Activated T-cell treated with anti-CD3 and anti-CD28 coated beads, Interleukin-2, amount 50 U/mL, for 4 hours (primary cell): ENCODE data around the gene TAX1BP3. TPM values are rescaled to one million over a fixed set of nuclear protein-coding genes. Genes with fewer than 3 reads are reported as not detected.

Source experiments
- ATAC-seq, 2 donors: fragments of 200-7000 bp; cut with Tn5 transposase; one replicate each; pipeline ENCODE4 v1.10.0; 2021
- DNase-seq: peaks from one replicate; pipeline ENCODE4 v3.0.0-alpha.2; 2020
- H3K27me3 Mint-ChIP-seq: one replicate; pipeline ENCODE4 v1.8.0; 2021; ENCODE audit warnings: low read depth, mixed read lengths
- H3K36me3 Mint-ChIP-seq: one replicate; pipeline ENCODE4 v1.8.0; 2022; ENCODE audit warnings: mixed read lengths; ENCODE audit not compliant: insufficient read depth
- H3K4me1 Mint-ChIP-seq: one replicate; pipeline ENCODE4 v1.8.0; 2021; ENCODE audit warnings: low read depth, mixed read lengths
- H3K4me3 Mint-ChIP-seq: one replicate; pipeline ENCODE4 v1.8.0; 2021; ENCODE audit warnings: mild to moderate bottlenecking, moderate library complexity, mixed read lengths
- H3K9me3 Mint-ChIP-seq: one replicate; pipeline ENCODE4 v1.8.0; 2021; ENCODE audit warnings: mixed read lengths
- total RNA-seq, 3 donors: library from RNA; stranded (reverse); gene quantifications; one replicate each; pipeline ENCODE4 v1.2.1, GENCODE V29; 2021

Gene TAX1BP3
- total RNA-seq, 3 donors from 2014 or later, result 8.9 to 10.6 (median 9.2) TPM

DNA sequence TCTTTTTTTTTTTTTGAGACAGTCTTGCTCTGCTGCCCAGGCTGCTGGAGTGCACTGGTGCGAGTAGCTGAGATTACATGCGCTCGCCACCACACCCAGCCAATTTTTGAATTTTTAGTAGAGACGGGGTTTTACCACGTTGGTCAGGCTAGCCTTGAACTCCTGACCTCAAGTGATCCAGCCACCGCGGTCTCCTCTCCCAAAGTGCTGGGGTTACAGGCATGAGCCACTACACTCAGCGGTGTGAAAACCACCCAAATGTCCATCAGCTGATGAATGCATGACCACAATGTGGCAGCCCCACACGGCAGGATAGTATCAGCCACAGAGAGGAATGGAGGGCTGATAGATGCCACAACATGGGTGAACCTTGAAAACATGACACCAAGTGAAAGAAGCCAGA, 25.5 kb upstream of the TAX1BP3 start:
- H3K36me3 Mint-ChIP-seq, result peaks cover 6% of the 10 kb centered on the region
- ATAC-seq, result peak; percentile 28 to 47
- H3K9me3 Mint-ChIP-seq, result no peaks in the 10 kb centered on the region

DNA sequence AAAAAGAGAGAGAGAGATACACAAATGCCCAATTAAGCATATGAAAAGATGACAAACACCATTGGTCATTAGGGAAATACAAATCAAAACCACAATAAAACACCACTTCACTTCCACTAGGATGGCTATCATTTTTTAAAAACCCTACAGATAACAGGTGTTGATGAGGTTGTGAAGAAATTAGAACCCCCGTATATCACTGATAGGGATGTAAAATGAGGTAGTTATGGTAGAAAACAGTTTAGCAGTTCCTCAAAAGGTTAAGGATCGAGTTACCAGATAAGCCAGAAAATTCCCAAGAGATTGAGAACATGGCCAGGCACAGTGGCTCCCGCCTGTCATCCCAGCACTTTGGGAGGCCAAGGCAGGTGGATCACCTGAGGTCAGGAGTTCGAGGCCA, 24.8 kb upstream of the TAX1BP3 start:
- no peak for DNase-seq
- peak overlapping the region; percentile 38 for H3K4me3 Mint-ChIP-seq
- H3K9me3 Mint-ChIP-seq, result no peaks in the 10 kb centered on the region
- peaks cover 20% of the 10 kb centered on the region for H3K4me1 Mint-ChIP-seq
- no peak for ATAC-seq
- peaks cover 6% of the 10 kb centered on the region for H3K36me3 Mint-ChIP-seq
- no peaks in the 10 kb centered on the region for H3K27me3 Mint-ChIP-seq

More for the DNA sequence above, 25.5 kb upstream of the TAX1BP3 start:
- peak overlapping the region; percentile 81 for H3K4me3 Mint-ChIP-seq
- no peak for DNase-seq
- H3K27me3 Mint-ChIP-seq, result no peaks in the 10 kb centered on the region
- peaks cover 20% of the 10 kb centered on the region for H3K4me1 Mint-ChIP-seq

DNA sequence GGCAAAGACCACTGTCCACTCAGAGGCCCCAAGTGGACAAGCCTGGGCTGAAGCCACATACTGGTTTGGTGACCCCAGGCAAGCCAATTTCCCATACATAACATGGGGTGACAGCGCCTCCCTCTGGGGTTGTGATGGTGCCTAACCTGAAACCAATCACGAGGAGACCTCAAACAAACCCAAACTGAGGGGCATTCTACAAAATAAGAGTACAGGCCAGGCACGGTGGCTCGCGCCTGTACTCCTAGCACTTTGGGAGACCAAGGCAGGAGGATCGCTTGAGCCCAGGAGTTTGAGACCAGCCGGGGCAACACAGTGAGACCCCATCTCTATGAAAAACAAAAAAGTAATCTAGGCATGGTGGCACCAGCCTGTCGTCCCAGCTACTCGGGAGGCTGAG, 24.0 kb upstream of the TAX1BP3 start:
- Mint-ChIP-seq H3K4me3 (no peak overlapping the region), H3K27me3 (no peaks in the 10 kb centered on the region), H3K36me3 (peaks cover 6% of the 10 kb centered on the region), H3K4me1 (peaks cover 20% of the 10 kb centered on the region), H3K9me3 (no peaks in the 10 kb centered on the region)
- DNase-seq (no peak), ATAC-seq (no peak)

DNA sequence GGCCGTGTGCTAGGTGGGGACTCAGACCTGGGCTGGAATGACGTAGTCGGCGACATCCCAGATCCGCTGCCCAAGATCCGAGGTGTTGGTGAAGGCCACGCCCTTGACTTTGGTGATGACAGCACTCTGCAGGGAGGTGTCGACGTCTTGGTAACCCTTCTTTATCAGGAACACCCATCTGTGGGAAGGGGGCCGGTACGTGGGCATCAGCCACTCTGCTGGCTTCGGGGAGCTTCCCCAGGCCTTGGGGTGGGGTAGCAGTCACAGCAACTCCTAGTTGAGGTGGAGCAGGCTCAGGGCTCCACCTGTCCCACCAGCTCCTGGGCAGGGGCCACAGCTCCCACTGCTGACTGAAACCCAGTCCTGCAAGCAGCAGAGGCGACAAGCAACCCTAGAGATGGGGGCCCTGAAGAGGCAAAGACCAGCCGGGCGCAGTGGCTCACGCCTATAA, 23.3 kb upstream of the TAX1BP3 start:
- H3K27me3 Mint-ChIP-seq, result no peaks in the 10 kb centered on the region
- peaks cover 6% of the 10 kb centered on the region for H3K36me3 Mint-ChIP-seq
- H3K9me3 Mint-ChIP-seq, result no peaks in the 10 kb centered on the region
- ATAC-seq (no peak), DNase-seq (no peak)
- no peak overlapping the region for H3K4me3 Mint-ChIP-seq
- H3K4me1 Mint-ChIP-seq, result peaks cover 20% of the 10 kb centered on the region

DNA sequence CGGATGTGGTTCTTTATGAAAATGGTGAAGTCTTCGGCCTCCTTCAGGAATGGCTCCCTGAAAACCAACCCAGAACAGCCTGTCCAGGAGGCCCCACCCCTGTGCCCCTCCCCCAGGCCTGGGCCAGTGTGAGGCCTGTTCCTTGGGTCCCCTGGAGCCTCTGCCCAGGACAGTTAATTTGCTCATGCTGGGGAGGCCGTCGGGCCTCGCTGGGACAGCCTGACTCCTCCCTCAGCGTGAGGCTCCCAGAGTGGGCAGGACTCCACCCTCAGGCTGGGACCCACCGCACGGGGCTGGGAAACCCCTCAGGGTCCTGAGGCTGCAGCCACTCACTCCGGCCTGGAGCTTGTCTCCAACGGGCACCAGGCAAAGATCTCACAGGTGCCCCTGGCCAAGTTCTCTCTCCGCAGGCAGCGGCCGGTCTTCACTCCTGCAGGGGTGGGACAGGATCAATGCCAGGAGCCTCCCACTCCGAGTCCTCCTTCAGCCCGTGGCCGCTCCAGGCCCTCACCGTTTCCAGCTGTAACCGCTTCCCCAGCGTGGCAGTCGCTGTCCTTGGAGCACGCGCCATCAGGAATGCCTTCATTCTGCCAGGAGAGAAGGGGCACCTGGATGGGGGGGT, 21.8 kb upstream of the TAX1BP3 start:
- no peak overlapping the region for H3K4me3 Mint-ChIP-seq
- peaks cover 20% of the 10 kb centered on the region for H3K4me1 Mint-ChIP-seq
- H3K27me3 Mint-ChIP-seq, result no peaks in the 10 kb centered on the region
- ATAC-seq, result no peak
- peaks cover 6% of the 10 kb centered on the region for H3K36me3 Mint-ChIP-seq
- H3K9me3 Mint-ChIP-seq, result no peaks in the 10 kb centered on the region
- no peak for DNase-seq

DNA sequence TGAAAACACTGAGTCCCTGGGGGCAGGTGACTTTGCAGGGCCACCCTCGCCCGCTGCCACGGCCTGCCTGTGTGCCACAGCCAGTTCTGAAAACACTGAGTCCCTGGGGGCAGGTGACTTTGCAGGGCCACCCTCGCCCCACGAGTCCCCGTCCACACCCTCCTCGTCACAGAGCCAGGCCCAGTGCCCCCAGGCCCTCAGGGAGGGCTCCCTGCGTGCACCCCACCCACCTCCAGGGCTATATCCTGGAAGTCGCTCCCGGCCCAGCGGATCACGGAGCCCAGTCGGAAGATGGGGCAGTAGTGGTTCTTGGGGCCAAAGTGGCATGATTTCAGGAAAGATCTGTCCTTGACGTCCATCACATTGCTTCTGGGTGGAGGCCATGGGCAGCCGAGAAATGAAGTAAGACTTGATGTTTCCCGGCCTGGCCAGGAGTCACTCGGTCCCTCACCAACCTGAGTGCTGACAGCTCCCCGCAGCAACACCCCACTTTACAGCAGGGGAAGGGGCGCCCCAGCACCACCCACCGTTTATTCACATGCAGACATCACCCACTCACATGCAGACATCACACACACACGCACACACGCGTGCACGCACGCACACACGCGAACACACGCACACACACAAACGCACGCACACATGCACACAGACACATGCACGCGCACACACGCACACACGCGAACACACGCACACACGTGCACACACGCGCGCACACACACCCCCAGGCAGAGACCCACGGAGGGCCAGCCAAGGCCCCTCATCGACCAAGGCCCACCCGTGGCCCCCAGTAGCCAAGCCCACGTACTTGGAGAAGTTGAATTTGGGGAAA, 21.1 kb upstream of the TAX1BP3 start:
- DNase-seq, result no peak
- no peak overlapping the region for H3K4me3 Mint-ChIP-seq
- H3K27me3 Mint-ChIP-seq, result no peaks in the 10 kb centered on the region
- peaks cover 6% of the 10 kb centered on the region for H3K36me3 Mint-ChIP-seq
- no peak for ATAC-seq
- no peaks in the 10 kb centered on the region for H3K9me3 Mint-ChIP-seq
- peaks cover 17% of the 10 kb centered on the region for H3K4me1 Mint-ChIP-seq

DNA sequence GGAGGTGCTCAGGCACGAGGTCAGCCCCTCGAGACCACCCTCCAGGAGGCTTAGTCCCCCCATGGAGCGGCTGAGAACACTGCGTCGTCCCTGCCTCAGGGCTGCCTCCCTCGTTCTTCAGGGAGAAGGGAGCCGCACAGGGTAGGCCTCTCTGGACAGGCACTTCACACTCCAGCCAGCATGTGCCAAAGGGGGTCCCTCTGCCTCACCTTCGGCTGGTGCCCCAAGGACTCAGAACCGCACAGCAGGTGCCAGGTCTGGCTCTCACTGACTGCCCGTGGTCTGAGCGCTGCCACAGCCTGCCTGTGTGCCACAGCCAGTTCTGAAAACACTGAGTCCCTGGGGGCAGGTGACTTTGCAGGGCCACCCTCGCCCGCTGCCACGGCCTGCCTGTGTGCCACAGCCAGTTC, 20.5 kb upstream of the TAX1BP3 start:
- DNase-seq, result no peak
- H3K4me3 Mint-ChIP-seq, result no peak overlapping the region
- H3K36me3 Mint-ChIP-seq, result peaks cover 6% of the 10 kb centered on the region
- H3K9me3 Mint-ChIP-seq, result no peaks in the 10 kb centered on the region
- peaks cover 12% of the 10 kb centered on the region for H3K4me1 Mint-ChIP-seq
- H3K27me3 Mint-ChIP-seq, result no peaks in the 10 kb centered on the region
- peak in 1 of 2 donors; percentile 7 for ATAC-seq

DNA sequence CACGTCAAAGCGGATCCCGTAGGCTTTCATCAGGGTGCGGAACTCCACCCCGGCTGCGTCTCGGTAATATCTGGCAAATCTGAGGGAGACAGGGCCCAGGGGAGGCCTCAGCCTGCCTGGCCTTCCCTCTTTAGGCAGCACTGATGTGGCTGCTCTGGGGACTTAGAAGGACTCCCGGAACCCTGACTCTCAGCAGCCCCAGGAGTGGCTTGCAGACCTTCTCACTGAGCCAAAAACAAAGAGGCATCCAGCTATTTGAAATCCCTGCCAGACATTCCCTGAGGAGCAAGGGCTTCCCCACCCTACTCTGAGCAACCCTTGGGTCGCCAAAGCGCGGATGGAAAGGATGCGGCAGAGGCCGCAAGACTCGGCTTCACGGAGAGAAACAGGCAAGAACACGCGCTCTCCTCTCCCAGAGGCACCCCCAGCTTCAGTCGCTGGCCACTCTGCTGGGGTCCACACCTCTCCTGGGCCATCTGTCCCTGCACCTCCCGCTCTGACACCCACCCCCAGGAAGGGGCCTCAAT, 19.7 kb upstream of the TAX1BP3 start:
- no peaks in the 10 kb centered on the region for H3K27me3 Mint-ChIP-seq
- H3K9me3 Mint-ChIP-seq, result no peaks in the 10 kb centered on the region
- no peak overlapping the region for H3K4me3 Mint-ChIP-seq
- ATAC-seq (no peak), DNase-seq (no peak)
- H3K4me1 Mint-ChIP-seq, result peaks cover 10% of the 10 kb centered on the region
- peaks cover 6% of the 10 kb centered on the region for H3K36me3 Mint-ChIP-seq

DNA sequence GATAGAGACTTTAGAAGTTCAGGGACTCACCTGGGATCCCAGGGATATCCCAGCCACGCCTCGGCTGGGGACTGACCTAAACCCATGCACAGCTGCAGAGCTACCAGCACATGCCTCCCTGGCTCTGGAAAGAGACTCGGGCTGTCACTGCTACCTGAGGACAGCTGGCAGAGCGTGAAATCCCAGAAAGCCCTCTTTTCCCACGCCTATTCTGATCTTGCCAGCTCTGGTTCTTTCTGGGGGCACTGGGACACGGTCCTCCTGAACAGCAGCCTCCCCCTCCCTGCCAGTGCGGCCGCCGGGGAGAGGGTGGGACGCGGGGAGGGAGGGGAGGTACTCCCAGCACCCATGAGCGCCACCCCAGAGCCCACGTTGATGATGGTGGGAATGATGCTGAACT, 16.8 kb upstream of the TAX1BP3 start:
- peaks cover 7% of the 10 kb centered on the region for H3K4me1 Mint-ChIP-seq
- ATAC-seq, result no peak

DNA sequence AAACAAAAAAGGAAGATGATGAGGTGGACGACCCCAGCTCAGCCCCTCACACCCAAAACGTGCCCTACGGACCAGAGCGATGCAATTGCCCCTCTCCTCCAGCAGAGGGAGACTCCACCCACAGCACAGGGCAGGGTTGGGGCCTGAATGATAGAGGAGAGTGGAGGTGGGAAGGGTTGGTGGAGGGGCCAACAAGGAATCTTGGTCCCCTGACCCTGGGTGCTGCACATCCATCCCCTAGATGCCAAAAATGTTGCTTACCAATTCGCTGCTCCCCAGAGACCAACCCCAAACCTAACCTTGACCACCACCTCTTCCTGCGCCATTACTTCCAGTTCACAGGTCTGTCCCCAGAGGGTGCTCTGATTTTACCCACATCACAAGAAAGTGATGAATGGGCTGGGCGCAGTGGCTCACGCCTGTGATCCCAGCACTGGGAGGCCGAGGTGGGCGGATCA, 14.7 kb upstream of the TAX1BP3 start:
- ATAC-seq (peak; percentile 91 to 93), DNase-seq (peak; percentile 61)
- Mint-ChIP-seq H3K4me3 (no peak overlapping the region), H3K4me1 (peaks cover 7% of the 10 kb centered on the region), H3K9me3 (no peaks in the 10 kb centered on the region), H3K27me3 (no peaks in the 10 kb centered on the region), H3K36me3 (no peaks in the 10 kb centered on the region)

More for the DNA sequence above, 16.8 kb upstream of the TAX1BP3 start:
- H3K27me3 Mint-ChIP-seq, result no peaks in the 10 kb centered on the region
- H3K36me3 Mint-ChIP-seq, result peaks cover 6% of the 10 kb centered on the region
- no peak overlapping the region for H3K4me3 Mint-ChIP-seq
- no peak for DNase-seq
- no peaks in the 10 kb centered on the region for H3K9me3 Mint-ChIP-seq

DNA sequence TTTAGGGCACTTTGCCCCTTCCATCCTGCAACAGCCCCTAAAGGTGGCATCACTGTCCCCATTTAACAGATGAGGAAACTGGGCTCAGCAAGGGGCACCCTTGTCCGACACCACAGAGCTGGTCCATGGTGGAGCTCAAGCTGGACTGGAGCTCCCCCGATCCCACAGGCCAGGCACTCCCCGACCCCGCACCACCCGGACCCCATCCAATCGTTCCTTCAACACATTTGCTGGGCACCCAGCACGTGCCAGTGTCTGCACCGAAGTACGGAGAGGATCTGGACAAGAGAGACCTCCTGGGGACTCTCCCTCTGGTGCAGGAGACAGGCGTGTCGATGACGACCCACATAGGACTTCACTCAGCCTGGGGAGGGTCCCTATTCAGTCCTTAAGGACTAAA, 13.7 kb upstream of the TAX1BP3 start:
- Mint-ChIP-seq H3K4me3 (no peak overlapping the region), H3K9me3 (no peaks in the 10 kb centered on the region), H3K36me3 (no peaks in the 10 kb centered on the region), H3K27me3 (no peaks in the 10 kb centered on the region), H3K4me1 (peaks cover 7% of the 10 kb centered on the region)
- ATAC-seq (no peak), DNase-seq (no peak)

DNA sequence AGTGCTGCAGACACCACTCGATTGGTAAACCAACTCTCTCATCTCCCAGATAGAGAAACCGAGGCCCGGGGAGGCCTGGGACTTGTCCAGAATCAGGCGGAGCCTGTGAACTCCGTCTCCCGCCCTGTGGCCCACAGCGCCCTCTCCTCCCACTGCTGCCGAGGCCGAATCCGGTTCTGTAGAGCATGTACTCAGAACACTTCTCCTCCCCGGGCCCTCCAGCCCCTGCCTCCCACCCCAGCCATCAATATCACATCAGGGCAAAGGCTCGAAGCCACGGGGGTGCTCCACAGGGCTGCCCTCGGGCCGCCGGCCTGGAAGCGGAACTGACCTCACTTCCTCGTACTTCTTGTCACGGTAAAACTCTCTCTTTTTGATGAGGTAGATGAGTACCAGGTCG, 13.2 kb upstream of the TAX1BP3 start:
- no peaks in the 10 kb centered on the region for H3K9me3 Mint-ChIP-seq
- peaks cover 7% of the 10 kb centered on the region for H3K4me1 Mint-ChIP-seq
- no peaks in the 10 kb centered on the region for H3K36me3 Mint-ChIP-seq
- DNase-seq (no peak), ATAC-seq (no peak)
- no peak overlapping the region for H3K4me3 Mint-ChIP-seq
- H3K27me3 Mint-ChIP-seq, result no peaks in the 10 kb centered on the region

DNA sequence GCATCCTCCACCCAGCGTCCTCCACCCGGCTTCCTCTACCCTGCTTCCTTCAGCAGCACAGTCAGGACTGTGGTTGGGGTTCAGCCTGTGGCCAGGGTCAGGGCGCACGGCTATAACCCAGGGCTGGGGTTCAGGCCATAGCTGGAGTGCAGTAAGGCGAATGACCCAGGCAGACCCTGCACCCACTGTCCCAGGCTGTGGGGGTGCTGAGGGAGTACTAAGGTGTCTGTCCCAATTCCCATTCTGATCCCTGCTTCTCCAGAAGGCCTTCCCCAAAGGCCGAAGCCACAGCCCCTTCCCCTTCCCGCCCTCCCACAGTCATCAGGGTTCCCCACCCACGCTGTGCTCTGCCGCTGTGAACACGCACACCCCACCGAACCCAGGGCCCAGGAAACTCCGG, 12.7 kb upstream of the TAX1BP3 start:
- H3K4me3 Mint-ChIP-seq, result no peak overlapping the region
- H3K9me3 Mint-ChIP-seq, result no peaks in the 10 kb centered on the region
- H3K27me3 Mint-ChIP-seq, result no peaks in the 10 kb centered on the region
- peaks cover 7% of the 10 kb centered on the region for H3K4me1 Mint-ChIP-seq
- H3K36me3 Mint-ChIP-seq, result peaks cover under 1% of the 10 kb centered on the region
- ATAC-seq (no peak), DNase-seq (no peak)

DNA sequence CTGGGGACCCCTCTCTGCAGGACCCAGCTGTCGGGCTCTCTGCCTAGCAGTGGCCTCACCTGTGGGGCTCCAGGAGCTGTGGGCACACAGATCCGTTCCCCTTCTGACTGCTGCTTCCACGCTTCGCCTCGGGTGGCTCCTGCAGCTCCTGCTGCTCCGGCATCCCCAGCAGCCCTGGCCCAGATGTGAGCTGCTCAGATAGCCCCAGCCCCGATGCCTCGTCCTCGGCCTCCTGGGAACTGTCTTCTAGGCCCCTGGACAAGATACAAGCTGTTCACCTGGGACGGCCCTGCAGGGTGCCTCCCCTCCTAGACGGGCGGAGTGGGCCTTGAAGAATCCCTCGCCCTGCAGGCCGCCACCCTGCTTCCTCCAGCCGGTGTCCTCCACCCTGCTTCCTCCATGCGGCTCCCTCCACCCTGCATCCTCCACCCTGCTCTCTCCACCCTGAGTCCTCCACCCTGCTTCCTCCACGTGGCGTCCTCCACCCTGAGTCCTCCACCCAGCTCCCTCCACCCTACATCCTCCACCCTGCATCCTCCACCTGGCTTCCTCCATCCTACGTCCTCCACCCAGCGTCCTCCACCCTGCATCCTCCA, 11.3 kb upstream of the TAX1BP3 start:
- DNase-seq, result no peak
- H3K9me3 Mint-ChIP-seq, result no peaks in the 10 kb centered on the region
- H3K4me1 Mint-ChIP-seq, result peaks cover 7% of the 10 kb centered on the region
- H3K4me3 Mint-ChIP-seq, result no peak overlapping the region
- peaks cover 3% of the 10 kb centered on the region for H3K36me3 Mint-ChIP-seq
- ATAC-seq, result no peak
- no peaks in the 10 kb centered on the region for H3K27me3 Mint-ChIP-seq
